Lower lobe of right lung (tissue), 2 donors: ENCODE measurements around the gene ADAMTS17. TPM values are rescaled to one million over a fixed set of nuclear protein-coding genes. Genes with fewer than 3 reads are reported as not detected.
A peak's percentile ranks its signal among the peaks of the same experiment; 100 is the strongest.

Experiments used
- ATAC-seq, 2 donors: fragments of 200-7000 bp; cut with Tn5 transposase; one replicate each; pipeline ENCODE4 v1.9.1; 2020 to 2022; ENCODE audit warnings: mild to moderate bottlenecking in 2 of 2, moderate library complexity in 2 of 2
- DNase-seq: peaks from one replicate; pipeline ENCODE4 v3.0.0-alpha.2; 2020
- H3K27ac ChIP-seq: fragments of 200-600 bp; one replicate; pipeline ENCODE4 v1.8.0; 2022
- H3K27me3 ChIP-seq: fragments of 200-600 bp; one replicate; pipeline ENCODE4 v1.8.0; 2022; ENCODE audit warnings: low read depth
- H3K36me3 ChIP-seq: fragments of 200-600 bp; one replicate; pipeline ENCODE4 v1.8.0; 2022; ENCODE audit warnings: mild to moderate bottlenecking
- H3K4me1 ChIP-seq: fragments of 200-600 bp; one replicate; pipeline ENCODE4 v1.8.0; 2022
- H3K4me3 ChIP-seq: fragments of 200-600 bp; one replicate; pipeline ENCODE4 v1.8.0; 2022; ENCODE audit warnings: mild to moderate bottlenecking
- H3K9me3 ChIP-seq: fragments of 200-600 bp; one replicate; pipeline ENCODE4 v1.8.0; 2022
- intact Hi-C: fragments of 100-400 bp; cut with DNase I; formaldehyde crosslinking; loops from one replicate; pipeline ENCODE4 v1.11.0; 2022
- total RNA-seq: library from RNA; stranded (reverse); fragmentation: NEBNext Ultra II Directional; extraction: Animal tissue kit (Norgen Biotek cat#: 25700); gene quantifications from one replicate; pipeline ENCODE4 v1.2.1, GENCODE V29; 2021
- TF ChIP-seq, protein P1 (sequence below): fragments of 200-600 bp; IDR thresholded peaks from one replicate; pipeline ENCODE4 v1.8.0; 2022; ENCODE audit warnings: antibody characterized with exemption, mild to moderate bottlenecking
- donor health status: DM: no; HTN: yes; CAD: no; lungs with severe emphysema.

ADAMTS17 gene
- total RNA-seq, 1 donor from 2014 or later, result 3.0 TPM

DNA sequence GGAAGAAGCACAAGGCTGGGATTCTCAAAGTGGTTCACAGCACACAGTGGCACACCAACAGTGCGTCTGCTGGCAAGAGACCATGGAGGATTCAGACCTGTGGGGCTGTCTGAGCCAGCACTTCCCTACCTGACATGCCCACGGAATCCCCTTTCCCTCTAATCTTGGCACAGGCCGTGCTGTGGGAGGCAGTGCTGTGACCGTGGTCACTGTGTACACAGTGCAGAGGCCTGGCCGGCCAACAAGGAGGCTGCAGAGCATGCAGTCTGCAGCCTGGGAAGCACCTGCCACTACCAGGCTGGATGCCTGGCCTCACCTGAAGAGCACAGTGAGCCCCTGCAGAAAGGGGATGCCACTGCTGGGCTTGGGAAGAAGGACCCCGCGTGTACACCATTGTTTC, 307.6 kb downstream of the ADAMTS17 start:
- Histone ChIP-seq H3K27me3 (no peaks in the 10 kb centered on the region), H3K4me3 (no peak overlapping the region), H3K9me3 (no peaks in the 10 kb centered on the region), H3K36me3 (no peaks in the 10 kb centered on the region), H3K4me1 (no peaks in the 10 kb centered on the region), H3K27ac (no peak overlapping the region)
- intact Hi-C loops, result no loop called here
- peak in 1 of 2 donors; percentile 26 for ATAC-seq
- TF ChIP-seq, protein P1, sequence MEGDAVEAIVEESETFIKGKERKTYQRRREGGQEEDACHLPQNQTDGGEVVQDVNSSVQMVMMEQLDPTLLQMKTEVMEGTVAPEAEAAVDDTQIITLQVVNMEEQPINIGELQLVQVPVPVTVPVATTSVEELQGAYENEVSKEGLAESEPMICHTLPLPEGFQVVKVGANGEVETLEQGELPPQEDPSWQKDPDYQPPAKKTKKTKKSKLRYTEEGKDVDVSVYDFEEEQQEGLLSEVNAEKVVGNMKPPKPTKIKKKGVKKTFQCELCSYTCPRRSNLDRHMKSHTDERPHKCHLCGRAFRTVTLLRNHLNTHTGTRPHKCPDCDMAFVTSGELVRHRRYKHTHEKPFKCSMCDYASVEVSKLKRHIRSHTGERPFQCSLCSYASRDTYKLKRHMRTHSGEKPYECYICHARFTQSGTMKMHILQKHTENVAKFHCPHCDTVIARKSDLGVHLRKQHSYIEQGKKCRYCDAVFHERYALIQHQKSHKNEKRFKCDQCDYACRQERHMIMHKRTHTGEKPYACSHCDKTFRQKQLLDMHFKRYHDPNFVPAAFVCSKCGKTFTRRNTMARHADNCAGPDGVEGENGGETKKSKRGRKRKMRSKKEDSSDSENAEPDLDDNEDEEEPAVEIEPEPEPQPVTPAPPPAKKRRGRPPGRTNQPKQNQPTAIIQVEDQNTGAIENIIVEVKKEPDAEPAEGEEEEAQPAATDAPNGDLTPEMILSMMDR, result no peak
- DNase-seq, result no peak

DNA sequence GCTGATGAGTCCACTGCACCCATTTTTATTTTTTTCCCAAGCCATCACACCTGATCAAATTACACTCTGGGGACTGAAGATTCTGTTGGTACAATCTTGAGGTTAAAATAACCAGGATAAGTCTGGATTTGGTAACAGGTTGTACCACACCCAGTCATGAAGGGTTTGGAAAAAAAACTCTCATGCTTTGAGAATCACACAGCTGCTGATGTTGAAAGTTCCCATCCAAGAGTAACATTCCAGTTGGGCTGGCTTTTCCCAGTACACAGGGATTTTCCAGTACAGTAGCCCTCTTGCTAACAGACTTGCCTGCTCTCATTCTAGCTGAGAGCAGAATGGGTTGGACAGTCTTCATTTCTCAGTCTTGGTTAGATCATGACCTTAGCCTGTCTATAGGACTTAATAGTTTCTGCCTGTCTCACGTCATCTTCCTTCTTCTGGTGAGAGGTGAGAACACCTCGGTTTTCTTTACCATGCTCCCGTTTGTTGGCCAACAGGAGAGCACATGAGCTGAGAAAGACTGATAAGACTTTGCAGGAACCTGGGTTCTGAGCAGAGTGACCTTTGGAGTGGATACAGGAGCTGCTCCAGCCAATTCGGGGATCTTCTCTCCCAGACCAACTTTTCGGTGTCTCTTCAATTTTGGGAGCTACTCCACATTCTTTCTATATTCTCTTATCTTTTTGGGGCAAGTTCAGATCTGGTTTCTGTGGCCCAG, 308.5 kb downstream of the ADAMTS17 start:
- intact Hi-C loops, result no loop called here

DNA sequence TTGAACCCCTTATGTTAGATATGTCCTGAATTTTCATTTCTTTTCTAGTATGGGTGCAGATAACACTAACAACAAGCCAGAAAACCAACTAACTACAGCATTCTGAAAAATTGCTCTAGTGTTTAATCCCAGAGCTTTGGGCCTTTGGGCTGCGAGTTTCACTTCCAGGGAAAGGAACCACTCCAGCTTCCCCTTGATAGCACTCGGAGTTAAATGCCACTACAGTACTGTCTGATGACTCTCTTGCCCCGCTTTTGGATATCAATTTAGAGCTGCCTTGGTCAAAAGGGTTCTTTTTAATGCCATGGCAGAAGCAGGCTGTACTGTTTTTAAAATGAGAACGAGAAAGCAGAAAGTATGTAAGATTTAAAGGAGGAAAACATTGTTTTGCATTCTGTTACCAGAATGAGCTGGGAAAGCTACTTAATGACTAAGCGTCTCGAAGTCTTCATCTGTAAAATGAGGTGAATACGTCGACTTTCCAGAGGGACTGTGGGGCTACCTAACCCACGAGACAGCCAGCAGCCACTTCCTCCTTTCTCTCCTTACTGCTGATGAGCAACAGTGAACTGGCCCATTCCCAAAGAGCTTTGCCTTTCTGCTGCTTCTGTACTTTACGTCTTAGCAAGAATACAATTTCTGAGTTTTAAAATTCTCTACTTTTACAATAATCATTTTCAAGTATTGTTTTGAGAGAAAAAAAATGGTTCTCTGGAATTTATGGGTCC, 309.3 kb downstream of the ADAMTS17 start:
- DNase-seq (no peak), ATAC-seq (no peak)
- Histone ChIP-seq H3K4me1 (no peaks in the 10 kb centered on the region), H3K27me3 (no peaks in the 10 kb centered on the region), H3K9me3 (peaks cover 7% of the 10 kb centered on the region), H3K27ac (no peak overlapping the region), H3K4me3 (no peak overlapping the region), H3K36me3 (no peaks in the 10 kb centered on the region)
- intact Hi-C loops, result no loop called here
- TF ChIP-seq, protein P1, result no peak

More for the DNA sequence above, 308.5 kb downstream of the ADAMTS17 start:
- DNase-seq (no peak), ATAC-seq (no peak)
- Histone ChIP-seq H3K4me3 (no peak overlapping the region), H3K27ac (no peak overlapping the region), H3K36me3 (no peaks in the 10 kb centered on the region), H3K27me3 (no peaks in the 10 kb centered on the region), H3K4me1 (no peaks in the 10 kb centered on the region), H3K9me3 (no peaks in the 10 kb centered on the region)
- TF ChIP-seq, protein P1, result no peak

DNA sequence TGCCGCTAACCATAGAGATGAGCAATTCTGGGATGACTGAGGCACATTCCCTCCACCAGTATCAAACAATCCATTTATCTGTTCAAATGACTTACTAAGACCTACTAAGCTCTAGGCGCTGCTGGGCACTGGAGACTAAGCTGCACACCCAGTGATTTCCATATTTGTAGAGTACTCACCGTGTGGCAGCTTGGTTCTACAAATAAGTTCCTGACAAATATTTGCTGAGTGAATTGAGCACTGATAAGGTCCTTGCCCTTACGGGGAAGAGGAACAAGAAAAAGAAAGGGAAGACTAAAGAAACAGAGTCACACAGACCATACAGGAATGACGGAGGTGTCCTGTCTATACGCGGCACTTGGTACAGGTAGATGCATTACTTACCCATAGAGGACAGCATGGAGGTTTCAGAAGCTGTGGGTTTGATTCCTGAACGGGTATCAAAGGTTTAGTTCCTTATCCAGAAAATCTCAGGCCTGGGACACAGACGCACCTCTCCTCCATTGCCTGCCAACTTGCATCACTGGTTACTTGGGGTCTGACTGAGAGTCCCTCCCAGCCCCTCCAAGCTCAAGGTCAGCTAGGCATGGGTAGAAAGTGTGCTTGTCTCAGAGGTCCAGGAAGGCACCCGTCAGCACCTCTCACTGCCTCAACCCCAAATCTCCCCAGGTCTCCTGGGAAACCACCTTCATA, 310.0 kb downstream of the ADAMTS17 start:
- intact Hi-C loops, result no loop called here
- Histone ChIP-seq H3K4me1 (no peaks in the 10 kb centered on the region), H3K4me3 (no peak overlapping the region), H3K27ac (no peak overlapping the region), H3K36me3 (no peaks in the 10 kb centered on the region), H3K27me3 (no peaks in the 10 kb centered on the region), H3K9me3 (peaks cover 12% of the 10 kb centered on the region)
- peak in 1 of 2 donors; percentile 45 for ATAC-seq
- TF ChIP-seq, protein P1, result no peak
- DNase-seq, result no peak

DNA sequence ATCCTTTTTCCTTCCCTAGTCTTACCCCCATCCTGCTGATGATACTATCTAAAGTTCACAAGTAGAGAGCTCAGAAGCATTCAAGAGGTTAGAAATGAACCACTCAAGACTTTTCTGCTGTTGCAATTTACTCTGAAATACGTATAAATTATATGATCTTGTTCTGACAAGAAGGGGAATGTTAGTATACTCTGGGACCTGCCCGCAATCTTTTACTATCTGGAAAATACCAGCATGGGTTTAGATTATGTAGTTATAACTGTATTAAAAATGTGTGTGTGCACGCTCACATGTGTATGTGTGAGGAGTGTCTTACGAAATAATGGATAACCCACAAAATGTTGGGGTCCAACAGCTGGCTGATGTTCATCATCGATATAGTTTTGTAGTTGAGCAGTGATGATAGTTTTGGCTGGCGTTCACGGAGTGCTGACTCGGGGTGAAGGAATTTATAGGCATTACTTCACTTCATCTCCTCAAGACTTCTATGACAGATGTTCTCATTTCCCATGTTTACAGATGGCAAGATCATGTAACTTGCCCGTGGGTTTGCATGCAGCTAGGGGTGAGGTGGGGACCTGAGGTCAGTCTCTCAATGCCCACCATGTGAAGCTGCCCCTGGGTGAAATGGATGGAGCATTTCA, 311.1 kb downstream of the ADAMTS17 start:
- Histone ChIP-seq H3K27ac (no peak overlapping the region), H3K36me3 (no peaks in the 10 kb centered on the region), H3K9me3 (peaks cover 12% of the 10 kb centered on the region), H3K4me1 (no peaks in the 10 kb centered on the region), H3K27me3 (no peaks in the 10 kb centered on the region), H3K4me3 (no peak overlapping the region)
- intact Hi-C loops, result no loop called here
- no peak for DNase-seq
- ATAC-seq, result no peak
- TF ChIP-seq, protein P1, result no peak
